ENCODE data around the gene TRAPPC8.
"Not testable (repeated sequence)": the region's sequence is repeated elsewhere in the genome, so short reads cannot be mapped to it uniquely, and the experiment has no call there.

The TRAPPC8 gene

DNA sequence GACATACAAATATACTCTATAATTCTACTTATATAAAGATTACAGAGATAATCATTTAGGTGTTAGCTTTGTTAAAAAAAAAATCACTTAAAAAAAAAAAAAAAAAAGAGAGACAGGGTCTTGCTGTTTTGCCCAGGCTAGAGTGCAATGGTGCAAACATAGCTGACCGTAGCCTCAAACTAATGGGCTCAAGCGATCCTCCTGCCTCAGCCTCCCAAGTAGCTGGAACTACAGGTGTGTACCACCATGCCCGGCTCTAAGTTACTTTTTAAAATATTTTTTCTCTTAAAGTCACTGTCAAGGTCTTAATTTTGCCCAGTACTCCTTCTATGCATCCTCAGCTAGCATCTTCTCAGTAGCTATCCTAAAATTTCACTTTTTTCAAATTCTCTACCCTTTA is 105.0 kb downstream of the TRAPPC8 start:
- no peak for DNase-seq

DNA sequence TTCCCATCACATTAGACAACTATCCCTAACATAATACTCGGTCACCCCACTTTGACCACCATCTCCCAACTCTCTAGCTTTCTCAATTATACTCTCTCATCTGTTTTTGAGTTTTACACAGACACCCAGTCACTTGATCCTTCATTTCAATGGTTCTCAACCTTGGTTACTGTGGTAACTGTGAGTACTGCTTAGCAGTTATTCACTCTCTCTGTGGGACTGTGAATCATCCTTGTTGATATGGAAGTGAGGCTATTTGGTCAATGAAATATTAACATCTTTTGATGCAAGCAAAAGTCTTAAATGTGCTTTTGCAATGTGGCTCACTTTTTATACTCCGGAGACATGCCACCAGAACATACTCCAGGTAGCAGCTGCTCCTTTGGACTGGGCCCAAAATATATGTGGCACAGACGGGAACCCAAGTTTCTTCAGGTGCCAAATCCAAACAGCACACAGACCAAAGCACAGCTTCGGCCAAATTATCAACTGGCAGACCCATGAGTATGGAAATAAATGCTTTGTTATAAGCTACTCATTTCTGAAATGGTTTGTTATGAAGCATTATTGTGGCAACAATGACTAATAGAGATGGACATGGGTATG is 107.3 kb downstream of the TRAPPC8 start:
- DNase-seq: no peak

DNA sequence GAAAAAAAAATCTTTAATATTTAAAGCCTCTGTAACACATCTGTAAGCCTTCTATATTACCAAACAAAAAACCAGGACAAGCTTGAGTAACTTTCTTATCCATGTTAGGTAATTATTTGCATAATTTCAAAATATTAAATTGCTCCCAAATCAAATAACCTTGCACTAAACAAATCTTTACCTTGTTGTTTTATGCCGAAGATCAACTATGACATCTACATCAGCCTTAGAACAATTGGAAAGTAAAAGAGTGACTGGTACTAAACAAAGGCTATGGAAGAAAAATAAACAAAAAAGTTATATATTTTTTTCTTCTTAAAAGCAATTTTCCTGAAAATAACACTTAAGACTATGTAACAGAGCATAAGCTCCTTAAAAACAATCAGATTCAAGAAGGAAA is 111.0 kb downstream of the TRAPPC8 start:
- no peak for DNase-seq

DNA sequence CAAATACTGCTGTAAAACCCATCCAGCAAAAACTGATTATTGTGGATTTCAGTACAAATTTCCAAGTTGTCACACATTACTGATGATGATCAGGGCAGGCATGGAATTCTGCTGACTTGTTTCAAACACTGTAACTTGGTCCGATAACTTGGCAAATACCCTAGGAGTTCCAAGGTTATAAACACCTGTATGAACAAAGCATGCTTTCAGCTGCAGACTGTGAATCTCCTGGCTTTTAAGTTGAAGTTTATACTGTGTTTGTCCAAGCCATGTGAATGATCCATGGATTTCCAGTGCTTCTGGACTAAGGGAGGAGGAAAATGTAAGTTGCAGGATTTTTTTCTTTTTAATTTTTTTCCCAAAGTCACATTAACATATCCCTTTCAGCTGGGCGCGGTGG is 112.2 kb downstream of the TRAPPC8 start:
- no peak for DNase-seq

DNA sequence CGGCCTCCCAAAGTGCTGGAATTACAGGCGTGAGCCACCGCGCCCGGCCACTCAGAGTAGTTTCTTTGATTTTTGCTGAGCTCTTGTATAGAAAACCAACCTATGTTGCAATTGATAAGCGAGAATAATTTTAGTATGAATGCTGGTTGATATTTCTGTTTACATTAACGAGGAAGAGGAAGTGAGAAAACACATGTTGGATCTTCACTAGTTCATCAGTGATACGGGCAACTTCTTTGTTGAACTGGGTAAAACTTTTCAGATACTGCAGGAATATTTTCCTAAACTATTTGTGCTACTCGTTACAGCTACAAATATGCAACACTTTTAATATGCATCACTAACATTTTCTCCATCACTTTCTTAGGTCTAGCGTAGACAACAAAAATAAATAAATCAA is 114.3 kb downstream of the TRAPPC8 start:
- DNase-seq: no peak

DNA sequence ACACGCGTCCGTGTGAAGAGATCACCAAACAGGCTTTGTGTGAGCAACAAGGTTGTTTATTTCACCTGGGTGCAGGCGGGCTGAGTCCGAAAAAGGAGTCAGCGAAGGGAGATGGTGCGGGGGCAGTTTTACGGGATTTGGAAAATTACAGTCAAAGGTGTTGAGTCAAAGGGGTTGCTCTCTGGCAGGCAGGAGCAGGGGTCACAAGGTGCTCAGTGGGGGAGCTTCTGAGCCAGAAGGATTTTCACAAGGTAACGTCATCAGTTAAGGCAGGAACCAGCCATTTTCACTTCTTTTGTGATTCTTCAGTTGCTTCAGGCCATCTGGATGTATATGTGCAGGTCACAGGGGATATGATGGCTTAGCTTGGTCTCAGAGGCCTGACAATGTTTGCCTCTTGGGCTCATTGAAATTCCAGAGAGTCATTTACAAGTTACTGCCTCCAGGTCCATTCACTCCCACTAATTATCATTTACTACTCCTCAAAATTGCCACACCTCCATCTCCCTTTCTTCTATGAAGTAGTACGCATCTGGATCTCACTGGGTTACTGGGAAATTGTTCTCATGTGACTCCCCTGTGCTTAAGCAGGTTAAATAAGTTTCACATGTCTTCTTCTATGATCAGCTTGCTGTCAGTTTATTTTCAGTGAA is 116.1 kb downstream of the TRAPPC8 start:
- not testable (repeated sequence) for DNase-seq

DNA sequence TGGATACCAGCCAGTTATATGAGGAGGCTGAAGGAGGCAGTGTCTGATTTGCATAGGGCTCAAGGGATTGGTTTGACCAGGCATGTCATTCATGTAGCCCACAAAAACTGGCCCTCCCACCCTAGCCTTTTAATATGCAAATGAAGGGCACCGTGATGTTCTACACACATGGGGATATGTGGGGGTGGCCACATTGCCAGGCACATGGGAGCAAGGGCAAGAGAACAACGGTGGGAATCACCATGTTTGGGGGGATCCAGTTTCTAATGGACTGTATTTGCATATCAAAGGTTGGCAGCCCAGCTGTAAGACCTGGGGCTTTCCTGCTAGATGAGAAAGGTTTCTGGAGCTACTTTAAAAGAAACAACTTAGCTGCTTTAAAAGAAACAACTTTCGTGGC is 117.2 kb downstream of the TRAPPC8 start:
- DNase-seq: no peak

DNA sequence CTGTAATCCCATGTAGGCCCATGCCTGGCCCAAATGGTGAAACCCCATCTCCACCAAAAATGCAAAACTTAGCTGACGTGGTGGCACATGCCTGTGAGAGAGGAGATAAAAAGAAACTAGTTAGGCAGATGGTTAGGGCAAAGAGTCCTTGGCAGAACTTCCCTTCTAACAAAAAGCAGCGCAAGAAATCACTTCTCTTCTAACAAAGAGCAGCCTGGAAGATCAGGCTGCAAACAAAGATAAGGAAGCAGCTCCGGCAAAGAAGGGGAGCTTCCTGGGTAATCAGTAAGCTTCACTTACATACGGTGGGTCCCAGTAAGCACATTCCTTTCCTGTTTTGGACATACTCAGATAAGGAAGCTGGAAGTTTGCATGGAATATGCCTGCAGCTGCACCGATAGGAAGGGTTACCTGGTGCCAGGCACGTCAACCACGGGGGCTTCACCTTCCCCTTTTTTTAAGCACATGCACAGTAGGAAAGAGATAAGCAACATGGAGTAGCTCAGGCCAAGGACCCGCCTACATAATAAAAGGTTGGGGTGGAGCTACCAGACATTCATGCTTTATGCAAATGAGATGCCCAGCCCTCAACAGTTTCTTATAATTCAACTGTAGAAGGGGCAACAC is 121.3 kb downstream of the TRAPPC8 start:
- DNase-seq: no peak

DNA sequence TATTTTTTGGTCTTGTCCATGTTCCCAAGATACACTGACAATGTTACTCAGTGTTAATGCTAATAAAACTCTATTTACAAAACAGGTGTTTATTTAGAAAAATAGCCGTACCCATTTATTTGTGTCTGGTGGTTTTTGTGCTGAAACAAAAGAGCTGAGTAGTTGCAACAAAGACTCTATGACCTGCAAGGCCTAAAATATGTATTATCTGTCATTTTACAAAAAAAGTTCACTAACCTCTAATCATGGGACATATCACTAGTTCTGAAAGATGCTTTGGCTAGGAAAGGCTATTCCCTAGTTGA is 123.1 kb downstream of the TRAPPC8 start:
- no peak for DNase-seq

DNA sequence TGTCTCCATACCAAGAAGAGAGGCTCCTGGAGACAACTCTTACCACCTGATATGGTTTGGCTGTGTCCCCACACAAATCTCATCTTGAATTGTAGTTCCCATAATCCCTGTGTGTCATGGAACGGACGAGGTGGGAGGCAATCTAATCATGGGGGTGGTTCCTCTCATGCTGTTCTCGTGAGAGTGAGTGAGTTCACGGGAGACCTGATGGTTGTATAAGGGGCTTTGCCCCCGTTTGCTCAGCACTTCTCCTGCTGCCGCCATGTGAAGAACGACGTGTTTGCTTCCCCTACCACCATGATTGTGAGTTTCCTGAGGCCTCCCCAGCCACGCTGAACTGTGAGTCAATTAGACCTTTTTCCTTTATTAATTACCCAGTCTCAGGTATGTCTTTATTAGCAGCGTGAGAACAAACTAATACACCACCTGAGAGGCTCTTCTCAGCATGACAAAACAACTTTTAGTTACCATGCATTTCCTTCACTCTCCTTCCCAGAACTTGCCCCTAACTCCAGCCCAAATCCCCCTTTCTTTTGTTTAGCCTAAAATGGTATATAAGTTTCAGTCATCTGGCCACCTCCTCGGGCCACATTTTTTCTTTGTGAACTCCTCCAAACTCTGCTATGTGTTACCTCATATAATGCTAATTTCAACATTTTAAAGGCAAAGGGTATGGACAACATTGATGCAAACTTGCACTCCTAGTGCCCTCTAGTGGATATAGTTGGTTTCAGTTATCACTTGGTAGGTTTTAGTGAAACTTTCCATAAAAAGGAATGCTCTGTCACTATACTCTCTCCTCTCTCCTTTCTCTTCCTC is 123.6 kb downstream of the TRAPPC8 start:
- DNase-seq: peak; percentile 60

DNA sequence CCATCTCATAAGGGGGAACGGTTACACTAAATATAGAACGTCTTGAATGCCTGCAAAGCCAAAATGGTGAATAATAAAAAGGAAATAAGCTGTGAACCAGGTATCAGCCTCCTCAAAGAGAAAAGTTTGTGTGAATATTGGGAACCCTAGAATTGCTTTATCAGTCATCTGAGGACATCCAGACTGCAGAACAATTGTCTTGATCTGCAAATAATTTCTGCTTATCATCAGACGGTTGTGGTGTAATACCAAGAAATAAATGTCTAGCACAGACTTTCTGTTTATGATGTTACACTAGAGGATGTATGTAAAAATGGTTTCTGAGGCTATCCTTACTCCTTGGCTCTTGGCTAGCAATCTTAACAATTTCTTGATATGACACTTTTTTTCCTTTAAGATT is 128.8 kb downstream of the TRAPPC8 start:
- DNase-seq: no peak

DNA sequence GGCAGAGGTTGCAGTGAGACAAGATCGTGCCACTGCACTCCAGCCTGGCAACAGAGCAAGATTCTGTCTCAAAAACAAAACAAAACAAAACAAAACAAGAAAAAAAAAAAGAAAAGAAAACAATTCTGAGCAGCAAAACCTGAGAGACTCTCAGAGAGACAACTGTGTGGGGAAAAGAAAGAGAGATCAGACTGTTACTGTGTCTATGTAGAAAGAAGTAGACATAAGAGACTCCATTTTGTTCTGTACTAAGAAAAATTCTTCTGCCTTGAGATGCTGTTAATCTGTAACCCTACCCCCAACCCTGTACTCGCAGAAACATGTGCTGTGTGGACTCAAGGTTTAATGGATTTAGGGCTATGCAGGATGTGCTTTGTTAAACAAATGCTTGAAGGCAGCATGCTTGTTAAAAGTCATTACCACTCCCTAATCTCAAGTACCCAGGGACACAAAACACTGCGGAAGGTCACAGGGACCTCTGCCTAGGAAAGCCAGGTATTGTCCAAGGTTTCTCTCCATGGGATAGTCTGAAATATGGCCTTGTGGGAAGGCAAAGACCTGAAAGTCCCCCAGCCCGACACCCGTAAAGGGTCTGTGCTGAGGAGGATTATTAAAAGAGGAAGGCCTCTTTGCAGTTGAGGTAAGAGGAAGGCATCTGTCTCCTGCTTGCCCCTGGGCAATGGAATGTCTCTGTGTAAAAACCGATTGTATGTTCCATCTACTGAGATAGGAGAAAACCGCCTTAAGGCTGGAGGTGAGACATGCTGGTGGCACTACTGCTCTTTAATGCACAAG is 132.4 kb downstream of the TRAPPC8 start:
- not testable (repeated sequence) for DNase-seq

DNA sequence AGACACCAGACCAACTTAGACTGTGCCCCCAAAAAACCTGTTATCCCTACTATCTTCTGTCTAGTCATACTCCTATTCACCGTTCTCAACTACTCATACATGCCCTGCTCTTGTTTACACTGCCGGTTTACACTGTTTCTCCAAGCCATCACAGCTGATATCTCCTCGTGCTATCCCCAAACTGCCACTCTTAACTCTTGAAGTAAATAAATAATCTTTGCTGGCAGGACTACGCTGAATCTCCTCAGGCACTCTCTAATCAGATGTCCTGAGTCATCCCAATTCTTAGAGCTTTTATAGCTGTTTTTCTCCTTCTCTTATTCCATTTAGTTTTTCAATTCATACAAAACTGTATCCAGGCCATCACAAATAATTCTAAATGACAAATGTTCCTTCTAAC is 133.9 kb downstream of the TRAPPC8 start:
- not testable (repeated sequence) for DNase-seq

DNA sequence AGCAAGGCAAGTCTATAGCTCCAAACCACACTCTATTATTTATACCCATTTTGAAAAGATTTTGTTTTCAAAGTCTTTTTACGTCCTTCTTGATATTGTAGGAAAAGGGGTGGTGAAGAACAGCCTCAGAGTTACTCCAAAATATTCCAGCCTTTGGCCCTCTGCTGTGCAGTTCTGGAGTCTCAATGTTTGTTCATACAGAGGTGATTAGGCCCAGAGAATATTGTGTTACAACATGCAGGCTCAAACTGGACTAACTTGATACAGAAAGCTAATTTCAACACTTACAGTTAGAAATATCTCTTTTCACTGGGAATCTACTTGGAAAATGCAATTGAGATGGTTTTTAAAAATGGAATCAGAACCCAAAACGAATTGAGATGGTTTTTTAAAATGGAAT is 141.8 kb downstream of the TRAPPC8 start:
- no peak for DNase-seq

DNA sequence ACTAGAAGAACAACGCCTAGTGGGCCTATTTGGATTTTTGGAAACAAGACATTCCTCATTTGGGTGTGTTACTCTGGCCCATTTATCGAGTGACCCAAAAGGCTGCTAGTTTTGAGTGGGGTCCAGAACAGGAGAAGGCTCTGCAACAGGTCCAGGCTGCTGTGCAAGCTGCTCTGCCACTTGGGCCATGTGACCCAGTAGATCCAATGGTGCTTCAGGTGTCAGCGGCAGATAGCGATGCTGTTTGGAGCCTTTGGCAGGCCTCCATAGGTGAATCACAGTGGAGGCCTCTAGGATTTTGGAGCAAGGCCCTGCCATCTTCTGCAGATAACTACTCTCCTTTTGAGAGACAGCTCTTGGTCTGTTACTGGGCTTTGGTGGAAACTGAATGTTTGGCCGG is 143.7 kb downstream of the TRAPPC8 start:
- DNase-seq: not testable (repeated sequence)

DNA sequence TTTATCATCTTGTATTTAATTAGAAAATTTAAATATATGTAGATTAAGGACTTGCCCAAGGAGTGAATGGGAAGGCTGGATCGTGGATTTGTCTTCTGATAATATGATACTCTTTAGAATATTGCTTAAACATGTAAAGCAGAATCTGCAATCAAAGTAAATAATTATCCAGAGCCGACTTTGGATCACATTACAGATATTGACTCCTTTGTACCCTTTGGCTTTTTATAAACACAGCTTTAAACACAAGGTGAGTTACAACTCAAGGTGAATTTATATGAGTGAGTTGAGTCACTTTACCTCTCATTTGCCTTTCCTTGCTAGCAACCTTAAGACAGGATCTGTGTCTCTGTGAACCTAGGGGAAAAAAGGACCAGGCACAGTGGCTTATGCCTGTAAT is 144.5 kb downstream of the TRAPPC8 start:
- DNase-seq: no peak

DNA sequence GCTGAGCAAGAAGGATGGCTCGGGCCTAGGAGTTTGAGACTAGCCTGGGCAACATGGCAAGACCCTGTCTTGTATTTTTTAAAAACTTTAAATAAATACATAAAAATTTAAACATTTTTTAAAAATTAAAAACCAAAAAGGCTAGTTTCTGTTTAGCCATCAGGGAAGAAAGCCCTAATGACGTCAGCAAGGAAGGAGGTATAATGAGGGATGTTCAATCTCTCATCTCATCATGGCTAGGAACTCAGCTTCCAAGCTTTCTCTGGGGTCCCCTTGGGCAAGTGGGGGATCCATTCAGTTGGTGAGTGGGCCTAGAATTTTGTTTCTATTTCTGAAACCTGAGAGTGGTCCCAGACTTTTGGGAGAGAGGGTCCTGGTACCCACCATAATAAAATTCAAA is 147.2 kb downstream of the TRAPPC8 start:
- DNase-seq: no peak

DNA sequence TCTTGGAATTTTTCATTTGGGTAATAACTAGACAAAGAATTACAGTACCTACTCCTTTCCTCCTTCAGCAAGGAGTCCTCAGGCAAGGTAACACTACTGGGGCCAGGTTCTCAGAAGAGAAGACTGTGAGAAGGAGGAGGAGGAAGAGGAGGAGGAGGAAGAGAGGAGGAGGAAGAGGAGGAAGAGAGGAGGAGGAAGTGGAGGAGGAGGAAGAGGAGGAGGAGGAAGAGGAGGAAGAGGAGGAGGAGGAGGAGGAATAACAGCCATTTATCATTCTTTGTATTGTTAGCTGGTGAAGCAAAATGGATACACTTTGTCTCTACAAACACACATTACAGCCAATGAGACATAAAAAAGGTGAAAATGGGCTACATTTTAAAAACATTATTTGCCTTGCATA is 149.4 kb downstream of the TRAPPC8 start:
- no peak for DNase-seq

DNA sequence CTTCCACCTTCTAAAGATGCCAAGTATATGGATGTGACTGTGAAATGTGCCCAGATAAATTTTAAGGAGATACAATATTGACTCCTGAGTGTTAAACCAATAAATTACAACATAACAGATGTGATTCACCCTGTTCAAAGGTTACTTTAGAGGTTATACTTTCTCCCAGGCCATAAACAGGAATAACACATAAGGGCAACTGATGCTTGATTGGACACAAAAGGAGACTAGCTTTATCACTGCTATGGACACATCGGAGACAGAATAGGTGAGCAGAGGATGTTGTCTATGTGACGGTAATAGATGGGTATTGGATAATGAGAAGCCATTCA is 150.4 kb downstream of the TRAPPC8 start:
- no peak for DNase-seq

DNA sequence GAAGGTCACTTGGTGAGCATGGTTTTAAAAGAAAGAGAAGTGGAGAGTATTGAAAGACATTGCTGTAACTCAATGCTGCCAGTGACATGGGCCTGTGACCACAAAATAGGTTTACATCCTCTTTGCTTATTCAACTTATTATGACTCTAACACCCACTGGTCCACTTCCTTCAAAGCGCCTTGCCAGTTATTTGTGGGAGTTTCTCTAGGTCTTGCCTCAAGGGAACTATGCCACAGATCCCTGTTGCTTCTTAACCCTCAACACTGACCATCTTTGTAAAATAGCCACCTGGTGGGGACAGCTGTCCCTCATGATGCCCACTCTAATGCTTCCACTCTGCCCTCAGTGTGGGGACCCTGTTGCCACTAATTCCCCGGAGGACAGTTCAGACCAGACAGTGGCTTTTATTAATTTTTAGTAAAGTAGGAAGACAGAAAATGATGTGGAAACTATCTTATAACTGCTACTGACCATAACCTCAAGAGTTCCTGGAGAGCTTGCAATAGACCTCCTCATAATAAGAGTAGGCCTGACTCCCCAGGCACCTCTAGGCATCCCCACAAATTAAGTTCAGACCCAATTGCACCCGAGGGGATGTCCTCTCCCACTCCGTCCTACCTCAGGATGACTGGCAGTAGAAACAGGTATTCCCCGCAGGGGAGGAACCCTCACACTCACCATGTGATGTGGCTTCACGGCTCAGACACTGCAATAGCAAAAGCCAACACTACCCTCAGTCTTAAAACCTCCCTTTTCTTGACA is 150.9 kb downstream of the TRAPPC8 start:
- no peak for DNase-seq

DNA sequence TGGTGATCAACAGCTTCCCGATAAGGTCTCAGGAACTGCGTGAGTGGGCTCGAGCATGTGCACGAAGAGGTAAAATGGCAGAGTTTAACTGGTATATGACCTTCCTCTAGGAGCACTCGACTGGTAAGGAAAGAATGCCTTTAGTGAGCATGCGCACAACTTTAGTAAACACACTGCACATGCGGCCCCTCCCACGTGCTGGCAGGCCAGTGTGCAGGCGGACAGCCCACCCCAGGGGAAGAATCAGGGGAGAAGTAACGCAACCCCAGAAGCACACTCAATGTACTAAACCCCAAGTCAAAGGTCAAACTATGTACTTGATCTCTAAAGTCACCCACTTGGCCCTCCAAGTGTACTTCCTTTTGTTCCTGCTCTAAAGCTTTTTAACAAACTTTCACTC is 153.5 kb downstream of the TRAPPC8 start:
- no peak for DNase-seq

DNA sequence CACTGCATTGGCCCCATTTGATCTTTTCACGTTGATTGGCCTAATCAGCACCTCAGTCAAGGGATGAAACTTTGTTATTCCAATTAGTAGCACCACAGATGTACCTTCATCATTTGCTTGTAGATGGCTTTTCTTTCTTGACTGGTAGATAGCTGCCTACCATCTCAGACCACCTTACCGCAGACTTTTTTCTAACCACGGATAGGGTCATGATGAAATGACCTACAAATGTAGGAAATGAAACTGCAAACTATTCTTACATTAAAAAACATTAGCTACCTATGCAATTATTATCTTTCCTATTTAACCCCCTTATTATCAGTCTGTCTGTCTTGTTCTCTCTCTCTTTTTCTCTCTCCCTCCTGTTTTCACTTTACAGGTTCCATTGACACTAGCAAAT is 159.9 kb downstream of the TRAPPC8 start:
- no peak for DNase-seq

Data from activated CD4-positive, alpha-beta T cell treated with anti-CD3 and anti-CD28 coated beads, Interleukin-2, Interleukin-6, amounts not matched to agents 100 ng/mL and 50 ng/mL, durations not matched to agents 16 hours and 8 hours (primary cell).